Activated T-helper 1 cell treated with anti-CD3 and anti-CD28 coated beads, Interleukin-12 subunit alpha, Interleukin-12 subunit beta, Interleukin-2, Interleukin-4 antibody, amounts not matched to agents 30 ng/mL and 10 ng/mL and 1 ng/mL, durations not matched to agents 14 hours and 24 hours and 36 hours (primary cell): ENCODE measurements around the gene GDI2. TPM values are rescaled to one million over a fixed set of nuclear protein-coding genes. Genes with fewer than 3 reads are reported as not detected.

ENCODE experiments used
- DNase-seq: peaks from one replicate; pipeline ENCODE4 v3.0.0; 2021; ENCODE audit warnings: low spot score
- H3K27ac Mint-ChIP-seq: one replicate; pipeline ENCODE4 v1.8.0; 2021; ENCODE audit warnings: mild to moderate bottlenecking, mixed read lengths
- H3K27me3 Mint-ChIP-seq: one replicate; pipeline ENCODE4 v1.8.0; 2022; ENCODE audit warnings: mild to moderate bottlenecking, moderate library complexity, mixed read lengths; ENCODE audit not compliant: insufficient read depth
- H3K36me3 Mint-ChIP-seq: one replicate; pipeline ENCODE4 v1.8.0; 2021; ENCODE audit warnings: low read depth, mixed read lengths
- H3K4me1 Mint-ChIP-seq: one replicate; pipeline ENCODE4 v1.8.0; 2021; ENCODE audit warnings: low read depth, mixed read lengths
- H3K4me3 Mint-ChIP-seq: one replicate; pipeline ENCODE4 v1.8.0; 2021; ENCODE audit warnings: mild to moderate bottlenecking, moderate library complexity, mixed read lengths
- H3K9me3 Mint-ChIP-seq: one replicate; pipeline ENCODE4 v1.8.0; 2021; ENCODE audit warnings: mixed read lengths
- intact Hi-C: fragments of 100-400 bp; cut with micrococcal nuclease; formaldehyde crosslinking; loops from one replicate; pipeline ENCODE4 v1.15.1; 2024
- total RNA-seq: library from RNA; stranded (reverse); gene quantifications from 2 replicates; pipeline ENCODE4 v1.2.3, GENCODE V29; 2022

GDI2 gene
- total RNA-seq, 1 donor from 2014 or later: 290 TPM

DNA sequence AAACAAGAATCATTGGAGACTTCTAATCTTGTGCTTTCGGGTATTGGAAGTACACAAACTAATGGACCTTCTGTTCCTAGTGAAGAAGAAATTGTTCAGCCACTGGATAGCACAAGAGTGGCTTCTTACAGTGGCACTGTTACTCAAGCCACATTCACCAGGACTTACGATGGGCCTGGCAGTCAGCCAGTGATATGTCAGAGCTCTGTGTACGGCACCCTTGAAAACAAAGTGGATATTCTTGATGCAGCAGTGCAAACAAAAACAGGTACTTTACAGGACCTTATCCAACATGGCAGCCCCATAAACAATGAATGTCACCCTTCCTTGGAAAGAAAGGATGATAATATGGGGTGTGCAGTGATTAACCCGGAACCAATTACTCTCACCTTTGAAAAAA lies 67.0 kb downstream of the GDI2 start:
- Mint-ChIP-seq H3K4me3 (no peak overlapping the region), H3K4me1 (peaks cover 15% of the 10 kb centered on the region), H3K27me3 (no peaks in the 10 kb centered on the region), H3K27ac (no peak overlapping the region), H3K36me3 (peaks cover 51% of the 10 kb centered on the region), H3K9me3 (no peaks in the 10 kb centered on the region)
- no peak for DNase-seq
- intact Hi-C loops: no loop called here

DNA sequence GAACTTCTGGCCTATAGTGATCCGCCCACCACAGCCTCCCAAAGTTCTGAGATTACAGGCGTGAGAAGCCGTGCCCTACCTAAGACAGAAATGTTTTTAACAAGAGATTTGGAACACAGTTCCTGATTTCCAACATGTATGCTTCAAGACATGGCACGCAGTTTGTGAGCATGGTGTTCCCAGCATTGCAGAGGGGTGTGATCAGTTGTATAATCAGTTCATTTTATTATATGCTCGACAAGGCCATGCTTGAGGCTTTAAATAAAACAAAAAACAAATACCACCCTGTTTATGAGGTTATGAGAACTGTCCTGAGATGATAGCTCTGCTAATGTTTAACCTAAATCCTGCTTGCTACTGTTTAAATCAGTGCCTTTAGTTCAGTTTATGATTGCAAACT lies 68.4 kb downstream of the GDI2 start:
- Mint-ChIP-seq H3K4me3 (no peak overlapping the region), H3K9me3 (no peaks in the 10 kb centered on the region), H3K36me3 (peaks cover 56% of the 10 kb centered on the region), H3K27me3 (no peaks in the 10 kb centered on the region), H3K27ac (no peak overlapping the region), H3K4me1 (peaks cover 22% of the 10 kb centered on the region)
- intact Hi-C loops: no loop called here
- DNase-seq: no peak

DNA sequence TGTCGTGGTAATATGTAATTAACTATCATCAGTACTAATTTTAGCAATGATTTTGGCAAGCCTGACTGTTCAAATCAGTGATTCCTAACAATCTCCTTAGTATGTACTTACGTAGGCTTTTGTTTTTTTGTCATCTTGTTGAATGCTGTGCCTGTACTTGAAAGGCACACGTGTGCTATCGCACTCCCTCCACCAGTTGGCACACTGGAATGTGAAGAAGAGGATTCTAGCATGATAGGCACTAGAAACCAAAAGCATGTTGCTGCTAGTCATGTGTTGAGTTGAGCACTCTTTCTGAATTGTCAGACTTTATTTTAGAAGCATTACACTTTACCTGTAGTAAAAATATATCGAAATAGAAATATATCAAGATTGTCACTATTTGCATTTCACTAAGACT lies 69.5 kb downstream of the GDI2 start:
- no peak for DNase-seq
- H3K27me3 Mint-ChIP-seq: no peaks in the 10 kb centered on the region
- H3K9me3 Mint-ChIP-seq: no peaks in the 10 kb centered on the region
- H3K4me3 Mint-ChIP-seq: no peak overlapping the region
- intact Hi-C loops: no loop called here
- peaks cover 50% of the 10 kb centered on the region for H3K36me3 Mint-ChIP-seq
- peaks cover 22% of the 10 kb centered on the region for H3K4me1 Mint-ChIP-seq
- H3K27ac Mint-ChIP-seq: no peak overlapping the region

DNA sequence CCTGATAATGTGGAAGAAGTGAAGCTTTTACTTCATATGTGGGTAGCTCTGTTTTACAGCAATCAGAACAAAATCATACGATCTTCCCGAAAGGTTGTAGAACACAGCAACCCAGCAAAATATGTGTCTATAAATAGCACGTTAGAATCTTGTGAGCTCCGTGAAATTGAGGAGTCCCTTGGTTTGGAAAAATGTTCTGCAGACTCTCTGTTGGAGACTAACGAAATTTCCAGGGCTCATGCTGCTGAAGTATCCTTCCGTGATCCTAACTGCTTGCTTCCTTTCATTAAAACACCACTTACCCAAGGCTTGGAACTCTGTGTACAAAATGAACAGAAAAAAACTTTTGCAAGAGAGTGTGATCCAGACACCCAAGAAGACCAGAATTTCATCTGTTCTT lies 71.1 kb downstream of the GDI2 start:
- Mint-ChIP-seq H3K27ac (no peak overlapping the region), H3K36me3 (peaks cover 42% of the 10 kb centered on the region), H3K9me3 (no peaks in the 10 kb centered on the region), H3K4me3 (no peak overlapping the region), H3K4me1 (peaks cover 23% of the 10 kb centered on the region), H3K27me3 (no peaks in the 10 kb centered on the region)
- intact Hi-C loops: no loop called here
- DNase-seq: no peak

DNA sequence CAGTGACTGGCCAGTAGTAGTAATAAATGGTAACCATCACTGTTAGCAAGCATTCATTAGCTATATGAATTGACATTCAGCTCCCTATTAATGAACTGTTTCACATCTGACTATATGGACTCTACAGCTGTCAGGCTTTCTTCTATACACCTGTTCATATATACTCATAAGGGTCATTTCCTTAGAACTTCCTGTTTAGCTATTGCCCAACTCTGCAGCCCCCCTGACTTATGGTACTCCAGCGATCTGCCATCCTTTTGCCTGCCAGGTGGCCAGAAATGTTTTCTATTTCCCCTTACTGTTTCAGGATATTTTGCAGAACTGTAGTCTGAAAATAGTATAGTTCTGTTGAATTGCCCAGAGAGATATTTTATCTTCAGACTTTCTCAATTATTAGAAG lies 72.0 kb downstream of the GDI2 start:
- intact Hi-C loops: no loop called here
- Mint-ChIP-seq H3K9me3 (no peaks in the 10 kb centered on the region), H3K4me3 (no peak overlapping the region), H3K27ac (no peak overlapping the region), H3K4me1 (peaks cover 20% of the 10 kb centered on the region), H3K36me3 (peaks cover 39% of the 10 kb centered on the region), H3K27me3 (no peaks in the 10 kb centered on the region)
- no peak for DNase-seq

DNA sequence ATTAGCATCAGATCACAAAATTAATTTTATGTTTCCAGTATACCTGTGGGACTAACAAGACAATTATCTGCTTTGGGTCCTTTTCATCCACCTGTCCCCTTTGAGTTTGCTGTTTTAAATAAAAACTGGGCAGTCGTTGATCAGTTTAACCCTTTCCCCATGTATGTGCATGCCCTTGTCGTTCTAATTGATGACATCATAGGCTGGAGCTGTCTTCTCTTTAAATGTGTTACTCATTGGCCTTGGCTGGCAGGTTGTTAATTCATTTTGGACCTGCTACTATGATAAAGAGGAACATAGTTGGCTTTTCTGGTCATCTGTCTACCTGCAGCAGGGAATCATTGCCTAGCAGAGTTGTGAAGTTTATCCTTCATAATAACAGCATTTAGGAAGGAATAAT lies 74.8 kb downstream of the GDI2 start:
- Mint-ChIP-seq H3K27ac (no peak overlapping the region), H3K27me3 (no peaks in the 10 kb centered on the region), H3K4me3 (no peak overlapping the region), H3K4me1 (peaks cover 27% of the 10 kb centered on the region), H3K36me3 (peaks cover 40% of the 10 kb centered on the region), H3K9me3 (no peaks in the 10 kb centered on the region)
- intact Hi-C loops: no loop called here
- no peak for DNase-seq

DNA sequence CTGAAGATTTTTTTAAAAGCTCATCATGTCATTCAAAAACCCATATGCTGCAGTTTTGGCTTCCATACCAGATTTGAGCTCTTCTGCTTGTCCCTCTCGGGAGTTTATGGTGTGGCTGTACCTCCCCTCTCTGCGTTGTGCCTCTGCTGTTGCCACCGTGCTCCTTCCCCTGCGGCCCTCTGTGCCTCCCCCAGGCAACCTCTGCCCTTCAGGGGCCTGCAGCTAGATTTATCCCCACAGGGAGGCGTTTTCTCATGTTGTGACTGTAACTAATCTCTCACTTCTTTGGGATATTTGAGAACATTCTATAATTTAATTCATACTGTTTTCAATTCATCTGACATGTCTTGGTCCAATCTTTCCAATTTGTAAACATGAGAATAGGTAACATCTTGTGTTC lies 75.9 kb downstream of the GDI2 start:
- no peaks in the 10 kb centered on the region for H3K27me3 Mint-ChIP-seq
- DNase-seq: no peak
- peaks cover 40% of the 10 kb centered on the region for H3K36me3 Mint-ChIP-seq
- H3K9me3 Mint-ChIP-seq: no peaks in the 10 kb centered on the region
- no peak overlapping the region for H3K4me3 Mint-ChIP-seq
- no peak overlapping the region for H3K27ac Mint-ChIP-seq
- intact Hi-C loops: no loop called here
- peaks cover 37% of the 10 kb centered on the region for H3K4me1 Mint-ChIP-seq

DNA sequence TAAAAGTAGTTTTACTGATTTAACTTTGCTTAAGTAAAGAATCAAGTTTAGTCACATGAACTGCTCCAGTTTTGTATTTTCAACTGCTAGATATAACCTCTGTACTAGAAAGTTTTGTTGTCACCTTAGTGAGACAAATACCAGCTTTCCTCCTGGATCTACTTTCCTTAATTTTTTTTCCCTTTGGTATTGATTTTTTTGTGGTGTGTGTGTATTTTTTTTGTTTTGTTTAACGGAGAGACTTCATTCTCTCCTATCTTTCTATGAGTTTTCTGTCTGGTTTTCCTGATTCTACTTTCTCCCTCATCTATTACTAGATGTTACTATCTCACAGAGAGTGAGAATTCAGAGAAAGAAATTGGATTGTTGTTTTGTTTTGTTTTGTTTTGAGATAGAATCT lies 76.6 kb downstream of the GDI2 start:
- peaks cover 43% of the 10 kb centered on the region for H3K4me1 Mint-ChIP-seq
- no peak overlapping the region for H3K4me3 Mint-ChIP-seq
- H3K9me3 Mint-ChIP-seq: no peaks in the 10 kb centered on the region
- H3K27ac Mint-ChIP-seq: no peak overlapping the region
- no peak for DNase-seq
- H3K36me3 Mint-ChIP-seq: peaks cover 40% of the 10 kb centered on the region
- intact Hi-C loops: no loop called here
- H3K27me3 Mint-ChIP-seq: no peaks in the 10 kb centered on the region

DNA sequence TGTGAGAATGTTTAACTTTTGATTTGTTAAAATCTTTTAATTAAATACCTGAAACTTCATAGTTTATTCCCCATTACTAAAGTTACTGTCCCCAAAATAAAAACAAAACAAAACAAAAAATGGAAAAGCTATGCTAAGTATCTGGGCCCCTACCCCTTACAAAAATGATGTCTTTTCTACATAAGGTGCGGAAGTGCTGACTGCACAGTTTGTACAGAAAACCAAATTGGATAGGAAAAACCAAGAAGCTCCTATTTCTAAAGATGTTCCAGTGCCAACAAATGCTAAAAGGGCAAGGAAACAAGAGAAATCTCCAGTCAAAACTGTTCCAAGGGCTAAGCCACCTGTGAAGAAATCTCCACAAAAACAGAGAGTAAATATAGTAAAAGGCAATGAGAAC lies 78.1 kb downstream of the GDI2 start:
- Mint-ChIP-seq H3K9me3 (no peaks in the 10 kb centered on the region), H3K4me1 (peaks cover 42% of the 10 kb centered on the region), H3K27me3 (no peaks in the 10 kb centered on the region), H3K36me3 (peaks cover 42% of the 10 kb centered on the region), H3K4me3 (no peak overlapping the region), H3K27ac (peak overlapping the region; percentile 41)
- DNase-seq: no peak
- intact Hi-C loops: no loop called here

DNA sequence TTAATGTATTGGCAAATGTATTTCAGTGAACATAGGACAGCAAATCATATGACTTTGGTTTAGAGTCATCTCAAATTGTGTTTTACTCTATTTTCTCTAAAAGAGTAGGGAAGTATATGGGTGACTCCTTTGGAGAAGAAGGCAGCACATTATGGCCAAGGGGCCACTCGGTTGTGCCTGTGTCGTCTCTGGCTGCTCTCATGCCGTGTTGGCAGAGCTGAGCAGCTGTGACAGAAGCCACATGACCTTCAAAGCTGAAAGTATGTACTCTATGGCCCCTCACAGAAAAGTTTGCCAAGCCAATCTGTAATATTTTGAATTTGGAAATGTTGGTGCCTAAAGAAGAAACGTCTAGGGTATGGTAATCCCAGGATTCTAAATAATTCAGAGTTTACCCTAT lies 81.1 kb downstream of the GDI2 start:
- Mint-ChIP-seq H3K4me1 (peaks cover 43% of the 10 kb centered on the region), H3K27ac (peak overlapping the region; percentile 46), H3K9me3 (no peaks in the 10 kb centered on the region), H3K27me3 (no peaks in the 10 kb centered on the region), H3K4me3 (no peak overlapping the region), H3K36me3 (peaks cover 43% of the 10 kb centered on the region)
- no peak for DNase-seq
- intact Hi-C loops: loop anchor here (5.0 kb wide), 1 partner anchor 45 kb away; no protein-coding TSS in a partner anchor

DNA sequence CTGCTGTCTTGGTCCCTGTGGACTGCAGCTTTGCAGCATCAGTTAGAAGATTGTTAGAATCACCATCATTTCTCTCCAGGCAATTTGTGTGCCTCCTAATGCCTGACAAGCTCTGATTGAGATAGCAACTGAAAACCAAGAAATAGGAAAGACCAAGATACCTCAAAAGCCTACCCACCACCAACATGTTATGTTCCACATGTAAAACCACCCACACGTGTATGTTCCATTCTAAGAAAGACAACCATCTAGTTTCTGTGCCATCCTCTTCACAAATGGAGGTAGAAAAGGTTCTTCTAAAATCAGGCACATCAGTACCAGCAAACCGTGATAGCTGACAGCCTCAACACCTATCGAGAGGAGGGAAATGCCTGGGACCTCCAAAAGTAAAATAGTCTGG lies 81.7 kb downstream of the GDI2 start:
- H3K4me1 Mint-ChIP-seq: peaks cover 43% of the 10 kb centered on the region
- H3K36me3 Mint-ChIP-seq: peaks cover 46% of the 10 kb centered on the region
- intact Hi-C loops: loop anchor here (1.0 to 5.0 kb wide), 4 partner anchors 39 to 101 kb away; partner anchors contain the start of gene TASOR2
- H3K27ac Mint-ChIP-seq: peak overlapping the region; percentile 46
- DNase-seq: no peak
- peak overlapping the region; percentile 20 for H3K4me3 Mint-ChIP-seq
- no peaks in the 10 kb centered on the region for H3K9me3 Mint-ChIP-seq
- H3K27me3 Mint-ChIP-seq: no peaks in the 10 kb centered on the region

DNA sequence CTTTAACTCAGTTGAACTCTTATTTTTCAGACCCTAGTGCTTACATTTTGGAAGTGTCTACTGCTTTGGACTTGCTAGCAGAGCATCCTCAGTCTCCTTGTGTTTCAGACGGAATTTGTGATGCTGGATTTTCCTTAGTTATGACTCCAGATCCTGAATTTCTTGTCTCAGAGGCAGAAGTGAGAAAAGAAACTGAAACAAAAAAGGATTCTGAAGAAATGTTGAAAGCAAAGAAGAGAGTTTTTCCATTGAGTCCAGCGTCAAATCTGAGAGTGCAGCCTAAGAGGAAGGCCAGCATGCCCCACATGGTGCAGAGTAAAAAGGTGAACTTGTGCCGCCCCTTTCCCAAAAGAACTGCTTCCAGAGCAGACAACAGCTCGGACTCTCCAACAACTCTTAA lies 82.5 kb downstream of the GDI2 start:
- Mint-ChIP-seq H3K4me1 (peaks cover 43% of the 10 kb centered on the region), H3K27me3 (no peaks in the 10 kb centered on the region), H3K27ac (peak overlapping the region; percentile 32), H3K4me3 (no peak overlapping the region), H3K9me3 (no peaks in the 10 kb centered on the region), H3K36me3 (peaks cover 49% of the 10 kb centered on the region)
- intact Hi-C loops: loop anchor here (1.0 to 5.0 kb wide), 4 partner anchors 38 to 100 kb away; partner anchors contain the start of gene TASOR2
- DNase-seq: no peak

DNA sequence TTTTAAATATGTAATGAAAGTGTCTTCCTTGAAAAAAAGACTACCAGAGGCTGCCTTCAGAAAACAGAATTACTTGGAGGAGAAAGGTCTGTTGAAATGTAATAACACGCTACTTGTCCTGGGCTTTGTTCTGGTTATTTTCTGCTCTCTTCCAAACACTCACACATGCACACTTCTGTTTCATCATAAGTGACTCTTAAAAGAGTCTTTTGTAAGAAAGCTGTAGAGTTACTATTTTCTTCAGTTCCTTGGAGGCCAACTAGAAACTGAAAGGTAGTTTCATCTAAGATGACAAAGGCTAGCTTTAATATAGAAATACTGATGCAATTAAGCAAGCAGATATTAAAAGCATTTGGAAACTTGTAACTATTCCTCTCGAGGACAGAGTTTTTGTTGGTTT lies 89.5 kb downstream of the GDI2 start:
- Mint-ChIP-seq H3K4me3 (no peak overlapping the region), H3K27ac (peak overlapping the region; percentile 51), H3K36me3 (peaks cover 34% of the 10 kb centered on the region), H3K27me3 (no peaks in the 10 kb centered on the region), H3K4me1 (peaks cover 11% of the 10 kb centered on the region), H3K9me3 (no peaks in the 10 kb centered on the region)
- intact Hi-C loops: no loop called here
- DNase-seq: no peak

DNA sequence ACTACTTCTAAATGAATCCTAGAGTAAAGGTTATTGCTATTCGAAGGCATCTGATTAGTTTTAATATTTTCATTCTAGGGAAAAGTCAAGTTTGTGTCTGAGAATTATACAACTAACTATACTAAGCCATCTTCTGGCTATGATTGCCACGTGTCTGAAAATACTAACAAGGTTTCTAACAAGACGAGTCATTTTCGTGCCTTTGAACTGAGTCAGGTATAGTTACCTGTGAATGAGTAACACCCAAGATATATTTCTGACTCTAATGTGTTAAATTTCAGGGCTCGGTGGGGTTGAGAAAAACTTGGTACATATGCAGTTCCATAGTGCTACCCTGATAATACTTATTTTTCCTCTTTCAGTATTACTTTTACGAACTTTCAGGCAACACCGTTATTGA lies 93.1 kb downstream of the GDI2 start:
- DNase-seq: no peak
- no peaks in the 10 kb centered on the region for H3K27me3 Mint-ChIP-seq
- no peak overlapping the region for H3K27ac Mint-ChIP-seq
- no peak overlapping the region for H3K4me3 Mint-ChIP-seq
- H3K9me3 Mint-ChIP-seq: no peaks in the 10 kb centered on the region
- peaks cover 20% of the 10 kb centered on the region for H3K36me3 Mint-ChIP-seq
- peaks cover 18% of the 10 kb centered on the region for H3K4me1 Mint-ChIP-seq
- intact Hi-C loops: no loop called here
